GDM1 (cell line): ENCODE results near the gene ZNF605.
"Not testable (repeated sequence)": the region's sequence is repeated elsewhere in the genome, so short reads cannot be mapped to it uniquely, and the experiment has no call there.

ENCODE experiments used
- DNase-seq: peaks from one replicate; lab custom pipeline; 2025; lab: John Stamatoyannopoulos, UW

ZNF605 gene

GRCh38 chr12:132956011-132956788, at the start of gene ZNF605:
Gene ZNF605, minus strand, starts transcription at chr12:132956306. Its CDS starts 10,671 bp downstream, at chr12:132945635.
- DNase-seq: peak; percentile 77

DNA sequence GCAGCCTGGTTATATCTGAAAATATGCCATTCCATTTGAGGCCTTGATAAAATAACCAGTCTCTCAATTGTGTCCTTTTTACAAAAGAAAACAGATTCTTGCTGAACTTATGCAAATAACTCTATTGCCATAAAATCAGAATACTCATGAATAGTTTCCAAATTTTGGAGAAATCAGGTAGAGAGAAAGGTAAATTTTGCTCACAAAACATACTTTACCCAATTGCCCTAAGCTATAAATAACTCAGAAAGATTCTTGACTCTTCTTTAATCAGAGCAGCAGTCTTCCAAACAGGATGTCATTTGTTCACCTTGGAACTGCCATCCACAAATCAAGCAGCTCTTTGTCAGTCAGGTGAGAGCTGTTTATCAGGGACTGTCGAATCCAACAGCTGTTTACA, 42.6 kb upstream of the ZNF605 start:
- DNase-seq: no peak

DNA sequence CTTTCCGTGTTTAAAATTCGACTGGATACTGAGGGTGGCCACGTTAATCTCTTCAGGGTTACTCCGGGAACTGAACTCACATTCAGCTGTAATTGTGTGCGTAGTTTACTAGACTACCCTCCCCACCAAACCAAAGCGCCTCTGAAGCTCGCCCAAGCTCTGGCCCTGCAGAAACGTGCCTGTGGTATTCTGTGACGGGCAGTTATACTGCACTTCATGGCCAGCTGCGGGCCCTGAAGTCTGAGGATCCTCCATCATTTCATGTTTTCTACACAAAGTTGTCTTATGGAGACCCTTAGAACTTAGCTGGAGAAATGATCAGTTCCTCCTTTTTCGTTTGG, 30.7 kb upstream of the ZNF605 start:
- no peak for DNase-seq

DNA sequence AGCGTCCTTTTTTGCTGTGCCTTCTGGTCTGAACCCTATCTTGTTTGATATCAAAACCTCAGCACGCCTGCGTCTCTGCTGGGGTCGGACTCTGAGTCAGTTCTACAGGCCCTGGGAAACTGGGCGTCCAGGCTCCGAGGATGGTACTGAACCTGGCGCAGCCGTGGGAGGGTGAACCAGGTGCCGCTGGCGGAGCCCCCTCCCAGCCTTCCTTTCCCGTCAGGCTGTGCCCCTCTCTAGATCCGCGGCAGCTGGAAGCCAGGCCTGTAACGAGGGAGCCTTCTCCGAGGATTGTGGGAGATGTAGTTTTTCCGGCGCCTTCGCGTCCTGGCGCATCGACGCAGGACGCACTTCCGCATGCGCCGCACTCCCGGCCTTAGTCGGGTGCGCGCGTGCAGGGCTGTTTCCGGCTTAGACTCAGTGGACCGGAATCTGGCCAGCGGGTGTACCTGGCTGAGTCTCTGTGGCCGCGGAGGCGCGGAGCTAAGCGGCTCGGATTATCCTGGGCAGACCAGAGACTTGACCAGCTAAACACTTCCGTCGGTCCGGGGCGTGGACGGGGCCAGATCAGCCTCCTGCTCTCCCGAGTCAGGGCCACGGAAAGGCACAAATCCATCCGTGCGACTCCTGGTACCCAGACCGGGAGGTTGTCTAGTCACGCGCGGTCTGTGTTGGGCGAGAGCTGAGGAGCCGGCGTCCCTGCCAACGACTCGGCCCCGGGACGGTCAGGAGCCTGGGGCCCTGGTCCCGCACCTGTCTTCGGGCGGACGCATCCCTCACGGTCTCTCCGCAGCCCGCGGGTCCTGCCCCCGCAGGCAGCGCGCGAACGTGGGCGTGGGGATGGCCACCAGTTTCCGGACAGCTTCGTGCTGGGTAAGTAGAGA, 30.1 kb upstream of the ZNF605 start, which contains the start of gene ZNF26:
TSS of gene ZNF26 (plus strand) at position 367 of the 884 bp plus-strand sequence. CDS start at position 841, 474 bp downstream.
- DNase-seq: peak; percentile 88

DNA sequence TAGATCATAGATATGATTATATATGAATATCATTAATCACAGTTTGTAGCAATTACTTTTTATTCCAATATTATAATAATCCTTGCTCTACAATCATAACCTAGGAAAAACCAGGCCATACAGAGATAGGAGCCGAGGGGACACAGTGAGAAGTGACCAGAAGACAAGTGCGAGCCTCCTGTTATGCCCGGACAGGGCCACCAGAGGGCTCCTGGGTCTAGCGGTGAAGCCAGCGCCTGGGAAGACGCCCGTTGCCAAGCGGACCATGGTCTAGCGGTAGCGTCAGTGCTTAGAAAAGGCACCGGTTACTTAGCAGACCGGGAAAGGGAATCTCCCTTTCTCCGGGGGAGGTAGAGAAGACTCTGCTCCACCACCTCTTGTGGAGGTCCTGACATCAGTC, 20.8 kb upstream of the ZNF605 start:
- DNase-seq: not testable (repeated sequence)

GRCh38 chr12:132972374-132972773, 16.3 kb upstream of the ZNF605 start:
- DNase-seq: no peak

- no peak for DNase-seq
These were observed 11.6 kb upstream of the ZNF605 start for GRCh38 chr12:132967736-132968135.

DNA sequence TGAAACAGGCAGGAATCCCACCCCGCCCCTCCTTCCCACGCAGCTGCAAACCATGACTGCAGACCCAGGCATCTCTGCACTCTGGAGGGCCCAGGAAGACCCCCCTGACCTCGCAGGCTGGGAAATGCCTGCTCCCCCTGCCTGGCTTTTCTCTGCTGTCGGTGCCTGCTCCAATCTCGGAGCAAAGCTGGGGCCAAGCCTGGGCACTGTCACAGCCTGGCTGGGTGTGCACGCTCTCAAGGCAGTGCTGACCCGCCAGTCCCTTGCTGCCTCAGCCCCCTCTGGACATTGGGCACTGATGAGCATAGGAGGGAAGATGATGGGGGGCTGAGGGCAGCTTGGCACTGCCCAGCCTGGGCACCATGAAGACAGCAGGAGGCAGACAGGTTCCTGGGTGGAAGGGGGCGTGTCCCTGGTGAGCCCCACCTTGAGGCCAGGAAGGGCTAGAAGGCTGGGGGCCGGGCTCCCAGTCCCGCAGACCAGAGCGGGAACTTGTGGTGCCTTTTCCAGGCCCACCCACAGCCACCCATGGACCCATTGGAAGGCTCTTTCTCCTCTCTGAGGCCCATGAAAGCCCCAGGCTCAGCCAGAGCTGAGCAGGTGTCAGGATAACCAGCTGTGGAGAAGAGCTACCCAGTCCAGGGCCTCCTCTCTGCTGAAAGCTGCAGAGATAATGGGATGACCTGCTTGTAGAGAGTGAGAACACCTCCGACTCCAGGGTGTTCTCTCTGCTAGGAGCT, 10.7 kb upstream of the ZNF605 start:
- DNase-seq: no peak

DNA sequence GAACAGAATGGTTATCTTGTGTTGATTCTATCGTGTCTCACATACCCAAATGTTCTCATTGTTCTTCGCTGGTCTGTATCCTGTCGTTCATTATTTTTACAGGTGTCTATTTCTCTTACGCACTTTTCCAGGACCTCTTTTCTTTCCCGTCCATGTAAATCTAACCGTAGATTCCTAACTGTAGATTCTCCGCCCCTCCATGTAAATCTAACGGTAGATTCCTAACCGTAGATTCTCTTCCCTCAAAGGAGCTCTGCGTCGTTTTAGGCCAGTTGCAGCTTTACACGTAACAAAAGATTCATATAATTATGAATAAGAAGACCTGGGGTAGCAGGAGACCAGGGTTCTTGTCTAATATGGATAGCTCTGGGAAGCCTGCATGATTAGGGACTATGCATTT, 9.7 kb upstream of the ZNF605 start:
- no peak for DNase-seq

DNA sequence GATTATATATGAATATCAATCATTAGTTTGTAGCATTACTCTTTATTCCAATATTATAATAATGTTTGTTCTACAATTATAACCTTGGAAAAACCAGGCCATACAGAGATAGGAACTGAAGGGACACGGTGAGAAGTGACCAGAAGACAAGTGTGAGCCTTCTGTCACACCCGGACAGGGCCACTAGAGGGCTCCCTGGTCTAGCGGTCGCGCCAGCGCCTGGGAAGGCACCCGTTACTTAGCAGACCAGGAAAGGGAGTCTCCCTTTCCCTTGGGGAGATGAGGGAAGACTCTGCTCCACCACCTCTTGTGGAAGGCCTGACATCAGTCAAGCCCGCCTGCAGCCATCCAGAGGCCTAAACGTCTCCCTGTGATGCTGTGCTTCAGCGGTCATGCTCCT, 7.8 kb upstream of the ZNF605 start:
- DNase-seq: not testable (repeated sequence)

DNA sequence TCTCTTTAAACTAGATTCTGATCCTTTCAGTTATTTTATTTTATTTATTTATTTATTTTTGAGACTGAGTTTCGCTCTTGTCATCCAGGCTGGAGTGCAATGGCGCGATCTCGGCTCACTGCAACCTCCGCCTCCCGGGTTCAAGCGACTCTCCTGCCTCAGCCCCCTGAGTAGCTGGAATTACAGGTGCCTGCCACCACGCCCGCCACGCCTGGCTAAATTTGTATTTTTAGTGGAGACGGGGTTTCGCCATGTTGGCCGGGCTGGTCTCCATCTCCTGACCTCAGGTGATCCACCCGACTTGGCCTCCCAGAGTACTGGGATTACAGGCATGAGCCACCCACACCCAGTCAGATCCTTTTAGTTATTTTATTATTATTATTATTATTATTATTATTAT, 5.7 kb upstream of the ZNF605 start:
- DNase-seq: not testable (repeated sequence)

DNA sequence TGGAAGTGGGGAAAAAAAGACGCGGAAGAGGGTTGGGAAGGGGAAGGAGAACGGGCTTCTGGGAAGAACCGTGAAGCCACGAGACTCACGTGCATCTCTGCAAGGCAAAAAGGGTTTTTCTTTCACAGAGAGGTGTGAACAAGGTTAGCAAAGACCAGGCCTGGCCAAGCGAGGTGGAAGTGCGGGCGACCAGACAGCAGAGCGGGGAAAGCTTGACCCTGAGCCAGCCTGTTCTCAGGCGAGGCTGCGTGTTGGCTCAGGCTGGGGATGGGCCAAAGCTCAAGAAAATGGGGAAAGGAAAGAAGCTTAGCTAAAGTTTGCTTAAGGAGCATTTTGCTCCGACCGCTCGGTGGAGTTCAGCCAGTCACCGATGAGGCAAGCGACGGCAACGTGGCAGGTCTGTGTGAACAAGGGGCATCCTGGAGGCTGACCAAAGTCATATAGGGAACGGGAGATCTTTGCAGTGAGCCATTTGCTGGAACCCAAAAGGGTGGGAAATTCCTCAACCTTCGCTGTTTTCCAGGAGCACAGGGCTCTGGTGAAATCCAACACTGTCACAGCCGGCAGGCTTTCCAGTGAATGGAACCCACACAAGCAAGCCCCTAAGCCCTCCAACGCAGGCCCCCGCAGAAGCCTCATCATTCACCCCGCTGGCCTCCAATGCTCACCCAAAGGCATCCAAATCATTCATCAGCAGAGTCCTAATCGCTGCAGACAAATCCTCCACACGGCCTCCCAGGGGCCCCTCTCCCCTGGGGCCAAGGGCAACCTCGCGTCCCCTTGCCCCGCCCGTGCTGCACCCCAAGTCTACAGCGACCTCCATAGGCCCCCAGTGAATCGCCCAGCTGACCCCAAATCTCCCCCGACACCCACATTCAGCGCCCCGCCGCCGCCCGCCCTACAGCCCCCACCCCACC, 754 bp downstream of the ZNF605 start:
- DNase-seq: no peak

DNA sequence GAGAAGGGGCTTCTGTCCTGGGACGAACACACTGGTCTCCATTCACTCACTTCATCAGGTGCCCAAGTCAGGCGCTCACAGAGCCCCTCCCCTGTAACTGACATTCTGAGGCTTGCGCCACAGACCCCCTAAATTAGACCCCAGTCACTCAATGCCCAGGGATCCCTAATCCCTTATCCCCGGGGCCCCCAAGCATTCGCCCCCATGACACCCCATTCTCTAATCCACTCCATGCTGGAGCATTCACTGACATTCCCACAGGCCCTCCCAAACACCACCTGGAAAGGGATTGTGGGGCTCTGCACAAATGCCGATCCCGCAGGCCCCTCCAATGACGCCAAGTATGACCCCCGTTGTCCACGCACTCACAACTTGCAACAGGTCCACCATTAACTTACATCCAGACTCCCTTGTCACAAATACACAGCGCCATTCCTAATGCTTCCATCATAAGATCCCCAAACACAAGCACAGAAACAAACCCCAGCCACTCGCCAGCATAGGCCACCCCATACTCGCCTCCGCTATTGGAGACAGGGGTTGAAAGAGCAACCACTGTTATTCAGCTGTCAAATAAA, 1.5 kb downstream of the ZNF605 start:
- DNase-seq: no peak

DNA sequence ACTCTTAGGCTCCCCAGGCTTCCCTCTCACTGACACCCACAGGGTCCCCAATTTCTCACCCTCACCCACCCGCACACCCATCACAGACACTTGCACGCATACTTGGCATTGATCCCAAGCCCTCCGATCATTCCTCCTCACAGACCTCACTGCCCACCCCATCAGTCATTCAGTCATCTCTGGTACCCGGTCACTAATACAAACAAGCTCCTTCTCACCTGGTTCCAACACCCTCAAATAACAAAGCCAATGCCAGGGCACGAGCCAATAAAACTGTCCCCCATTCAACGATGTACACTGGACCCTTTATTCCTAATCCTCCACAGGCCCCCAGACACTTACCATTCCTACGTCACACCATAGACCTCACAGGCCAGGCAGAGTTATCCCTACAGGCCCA, 2.3 kb downstream of the ZNF605 start:
- no peak for DNase-seq

- DNase-seq: no peak
These were observed 3.0 kb downstream of the ZNF605 start for GRCh38 chr12:132953163-132953425.

DNA sequence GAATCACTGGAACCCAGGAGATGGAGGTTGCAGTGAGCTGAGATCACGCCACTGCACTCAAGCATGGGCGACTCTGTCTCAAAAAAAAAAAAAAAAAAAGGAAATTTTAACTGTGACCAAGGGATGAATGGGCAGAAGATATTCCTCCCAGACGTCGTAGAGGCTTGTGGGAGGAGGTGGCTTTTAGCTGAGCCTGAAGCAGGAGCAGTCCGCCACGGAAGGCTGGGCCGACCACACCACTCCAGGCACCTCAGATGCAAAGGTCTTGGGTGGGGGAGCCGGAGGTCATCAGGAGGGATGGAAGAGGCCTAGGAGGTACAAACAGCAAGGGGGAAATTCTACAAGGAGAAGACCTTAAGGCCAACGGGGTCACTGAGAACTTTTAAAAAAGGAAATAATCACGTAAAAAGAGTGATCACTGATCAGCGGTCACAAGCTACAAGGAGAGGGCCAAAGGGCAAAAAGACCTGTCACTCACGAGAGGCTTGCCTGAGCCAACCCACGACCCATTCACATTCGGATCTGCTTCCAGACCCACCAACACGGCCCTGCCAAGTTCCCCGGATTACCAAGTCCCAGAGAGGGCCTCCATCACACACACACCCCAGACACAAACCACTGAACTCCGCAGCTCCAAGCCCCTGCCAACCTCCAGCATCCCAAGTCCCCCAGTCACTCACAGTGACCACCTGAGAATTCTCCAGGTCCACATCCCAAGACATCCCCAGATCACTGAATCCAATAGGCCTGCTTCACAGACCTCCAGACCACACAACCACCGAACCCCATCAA, 3.5 kb downstream of the ZNF605 start:
- DNase-seq: no peak

- DNase-seq: no peak
These were observed 4.5 kb downstream of the ZNF605 start for GRCh38 chr12:132951649-132952048.

GRCh38 chr12:132950844-132951535, 5.1 kb downstream of the ZNF605 start:
- DNase-seq: no peak

GRCh38 chr12:132949936-132950837, 5.9 kb downstream of the ZNF605 start:
- no peak for DNase-seq
